GM18907 (cell line): ENCODE results near the gene KANK2.

ENCODE experiments used
- ATAC-seq: cut with Tn5 transposase; IDR thresholded peaks from one replicate; pipeline ENCODE4 v1.9.1; 2021; ENCODE audit warnings: mild to moderate bottlenecking, moderate library complexity; ENCODE audit not compliant: unreplicated experiment

Gene KANK2

DNA sequence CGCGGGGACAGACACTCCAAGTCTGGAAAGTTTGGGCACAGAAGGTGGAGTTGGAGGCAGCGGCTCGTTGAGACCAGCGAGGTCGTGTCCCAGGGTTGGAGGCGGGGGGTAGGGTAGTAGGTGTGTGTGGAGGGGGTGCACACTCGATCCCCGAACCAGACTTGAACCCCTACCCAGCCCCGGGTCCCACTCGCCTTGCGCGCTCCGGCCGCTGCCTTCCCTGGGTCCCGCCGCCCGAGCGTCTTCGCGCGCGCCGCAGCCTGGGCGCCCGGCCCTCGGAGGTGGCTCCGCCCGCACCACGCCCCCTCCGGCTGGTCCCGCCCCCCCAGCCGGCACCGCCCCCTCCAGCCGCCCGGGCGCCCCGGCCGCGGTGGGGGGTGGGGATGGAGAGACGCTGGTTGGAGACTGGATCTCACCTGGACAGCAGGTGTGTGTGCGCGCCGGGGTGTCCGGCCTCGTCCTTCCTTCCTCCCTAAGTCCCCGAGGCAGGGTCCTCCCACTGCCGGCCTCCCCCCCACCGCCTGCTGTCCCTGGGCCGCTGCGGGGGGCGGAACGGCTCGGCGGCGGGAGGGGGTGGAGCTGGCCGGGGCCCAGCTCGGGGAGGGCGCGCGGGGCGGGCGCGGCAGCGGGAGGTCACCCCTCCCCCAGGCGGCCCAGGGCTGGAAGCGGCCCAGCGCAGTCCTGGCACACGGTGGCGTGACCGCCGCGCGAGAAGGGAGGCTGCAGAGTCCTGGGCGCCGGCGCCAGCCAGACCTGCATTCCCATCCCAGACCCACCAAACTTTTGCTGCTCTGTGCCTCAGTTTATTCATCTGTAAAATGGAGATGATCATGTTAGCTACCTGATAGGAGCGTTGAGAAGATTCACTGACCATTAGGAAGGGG is at the start of gene KANK2:
KANK2 (minus strand) TSS at position 255 of the 884 bp plus-strand sequence. CDS start 3,034 bp downstream, outside the sequence.
- ATAC-seq, result peak; percentile 72

DNA sequence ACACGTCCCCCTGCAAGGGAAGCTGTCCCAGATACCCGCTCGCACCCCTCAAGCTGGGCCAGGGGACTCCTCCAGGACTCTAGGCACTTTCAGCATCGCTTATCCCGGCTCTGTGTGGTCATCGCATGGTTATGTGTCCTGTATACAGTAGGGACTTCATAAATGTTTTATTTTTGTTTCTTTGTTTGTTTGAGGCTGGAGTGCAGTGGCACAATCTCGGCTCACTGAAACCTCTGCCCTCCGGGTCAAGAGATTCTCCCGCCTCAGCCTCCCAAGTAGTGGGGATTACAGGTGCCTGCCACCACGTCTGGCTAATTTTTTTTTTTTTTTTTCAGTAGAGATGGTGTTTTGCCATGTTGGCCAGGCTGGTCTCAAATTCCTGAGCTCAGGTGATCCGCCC is 49.6 kb upstream of the KANK2 start:
- no peak for ATAC-seq

DNA sequence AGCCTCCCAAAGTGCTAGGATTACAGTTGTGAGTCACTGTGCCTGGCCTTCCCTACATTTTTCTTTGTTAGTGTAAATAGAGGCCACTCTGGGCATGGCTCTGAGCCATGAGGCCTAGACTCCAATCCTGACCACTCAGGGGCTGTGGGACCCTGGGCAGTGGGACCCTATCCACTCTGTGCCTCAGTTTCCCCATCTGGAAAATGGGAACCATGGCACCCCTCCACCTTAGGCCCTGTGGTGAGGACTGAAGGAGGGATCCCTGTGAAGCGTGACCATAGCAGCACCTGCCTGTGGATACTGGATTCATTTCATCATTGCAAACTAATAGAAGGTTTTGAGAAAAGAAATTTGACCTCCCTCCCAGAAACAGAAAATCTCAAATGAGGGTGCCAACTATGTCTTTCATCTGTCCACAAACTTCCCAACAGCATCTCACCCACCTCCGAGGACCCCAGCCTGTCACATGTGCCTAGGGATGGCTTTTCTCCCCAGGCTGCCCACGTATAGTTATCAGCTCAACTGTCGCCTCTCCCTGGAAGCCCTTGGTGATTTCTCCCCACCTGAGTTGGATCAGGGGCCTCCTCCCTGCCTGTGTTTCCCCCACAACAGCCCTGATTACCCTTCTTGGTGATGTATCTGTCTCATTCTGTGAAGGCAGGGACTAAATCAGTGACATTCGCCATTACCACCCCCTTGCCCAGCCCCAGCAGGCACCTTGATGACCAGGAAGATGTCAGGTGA is 47.7 kb upstream of the KANK2 start:
- no peak for ATAC-seq

DNA sequence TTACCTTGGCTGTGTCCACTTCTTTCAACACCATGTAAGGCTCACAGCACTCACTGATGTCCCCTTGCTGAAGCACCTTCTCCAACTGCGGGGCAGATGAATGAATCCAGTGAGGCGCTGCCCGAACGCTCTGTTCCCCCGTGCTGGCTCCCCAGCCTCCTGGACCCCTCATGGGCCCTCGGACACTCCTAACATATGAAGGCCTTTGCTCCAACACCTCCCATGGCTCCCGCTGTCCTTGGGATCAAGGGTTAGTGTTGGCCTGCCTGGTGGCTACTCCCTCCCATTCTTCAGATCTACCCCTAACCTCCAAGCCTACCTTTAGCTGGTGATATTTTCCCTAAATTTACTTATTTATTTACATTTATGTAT is 46.4 kb upstream of the KANK2 start:
- no peak for ATAC-seq

DNA sequence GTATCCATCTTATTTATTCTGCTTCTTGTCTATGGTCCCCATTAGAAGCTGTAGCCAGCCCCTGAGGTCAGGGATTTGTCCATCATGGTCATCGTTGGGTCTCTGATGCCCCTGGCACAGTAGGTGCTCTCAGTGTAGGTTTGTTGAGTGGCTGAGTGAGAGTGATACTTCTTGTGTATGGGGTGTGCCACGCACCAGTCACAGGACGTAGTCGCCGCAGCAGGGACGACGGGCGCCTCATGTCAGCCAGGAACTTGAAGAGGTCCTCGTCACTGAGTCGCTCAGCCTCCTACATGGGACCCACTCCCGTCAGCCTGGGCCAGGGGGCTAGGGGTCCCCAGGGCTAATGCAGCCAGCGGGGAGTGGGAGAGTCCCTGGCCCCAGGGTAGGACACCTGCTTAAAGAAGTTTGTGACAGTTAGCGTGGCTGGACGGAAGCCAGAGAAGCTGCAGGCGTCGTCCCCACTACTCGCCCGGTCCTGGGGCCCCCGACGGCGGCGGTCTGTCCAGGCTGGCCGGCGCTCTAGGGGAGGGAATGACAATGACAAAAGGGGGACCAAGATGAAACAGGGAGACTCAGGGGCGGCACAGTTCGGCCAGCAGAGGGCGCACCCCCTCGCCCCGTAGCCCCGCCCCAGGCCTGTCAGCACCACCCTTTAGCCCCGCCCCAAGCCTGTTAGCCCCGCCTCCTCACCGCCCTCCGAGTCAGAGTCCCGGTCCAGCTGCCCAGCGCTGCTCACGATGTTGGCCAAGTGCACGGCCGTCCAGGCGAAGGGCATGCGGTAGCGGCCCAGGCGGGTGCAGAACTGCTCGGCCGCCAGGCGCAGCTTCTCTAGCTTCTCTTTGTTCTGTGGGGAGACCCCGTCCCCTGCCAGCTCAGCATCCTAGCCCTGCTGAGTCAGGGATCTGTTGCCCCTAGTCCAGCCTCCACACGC is 45.8 kb upstream of the KANK2 start:
- ATAC-seq, result no peak

DNA sequence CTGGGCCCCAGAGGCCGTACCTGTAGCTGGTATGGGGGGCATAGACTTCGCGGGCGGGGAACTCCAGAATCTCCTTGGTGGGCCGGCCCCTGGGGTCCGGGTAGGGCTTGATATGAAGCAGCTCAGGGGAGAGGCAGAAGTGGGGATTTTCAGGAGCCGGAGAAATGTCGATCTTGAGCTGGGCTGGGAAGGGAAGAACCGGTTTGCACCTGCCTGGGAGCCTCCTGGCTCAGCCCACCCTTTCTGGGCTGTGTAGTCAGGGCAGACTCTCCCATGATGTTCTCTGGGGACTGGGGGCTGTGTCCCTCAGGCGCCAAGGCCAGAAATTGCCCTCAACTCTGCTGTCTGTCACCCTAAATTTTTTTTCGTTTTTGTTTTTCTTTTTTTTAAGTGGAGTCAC is 44.7 kb upstream of the KANK2 start:
- ATAC-seq, result no peak

DNA sequence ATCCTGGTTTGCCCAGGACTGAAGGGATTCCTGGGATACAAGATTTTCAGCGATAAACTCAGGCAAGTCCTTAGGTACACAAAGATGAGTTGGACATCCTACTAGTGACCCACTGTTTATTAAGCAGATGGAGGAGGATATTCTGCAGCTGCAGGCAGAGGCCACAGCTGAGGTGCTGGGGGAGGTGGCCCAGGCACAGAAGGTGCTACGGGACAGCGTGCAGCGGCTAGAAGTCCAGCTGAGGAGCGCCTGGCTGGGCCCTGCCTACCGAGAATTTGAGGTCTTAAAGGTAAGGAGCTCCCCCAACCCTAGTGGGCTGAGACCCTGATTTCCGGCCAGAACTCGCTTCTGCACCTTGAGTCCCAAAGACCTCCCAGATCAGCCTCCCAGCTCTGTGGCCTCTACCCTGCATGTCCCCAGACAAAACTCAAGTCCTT is 42.7 kb upstream of the KANK2 start:
- no peak for ATAC-seq

DNA sequence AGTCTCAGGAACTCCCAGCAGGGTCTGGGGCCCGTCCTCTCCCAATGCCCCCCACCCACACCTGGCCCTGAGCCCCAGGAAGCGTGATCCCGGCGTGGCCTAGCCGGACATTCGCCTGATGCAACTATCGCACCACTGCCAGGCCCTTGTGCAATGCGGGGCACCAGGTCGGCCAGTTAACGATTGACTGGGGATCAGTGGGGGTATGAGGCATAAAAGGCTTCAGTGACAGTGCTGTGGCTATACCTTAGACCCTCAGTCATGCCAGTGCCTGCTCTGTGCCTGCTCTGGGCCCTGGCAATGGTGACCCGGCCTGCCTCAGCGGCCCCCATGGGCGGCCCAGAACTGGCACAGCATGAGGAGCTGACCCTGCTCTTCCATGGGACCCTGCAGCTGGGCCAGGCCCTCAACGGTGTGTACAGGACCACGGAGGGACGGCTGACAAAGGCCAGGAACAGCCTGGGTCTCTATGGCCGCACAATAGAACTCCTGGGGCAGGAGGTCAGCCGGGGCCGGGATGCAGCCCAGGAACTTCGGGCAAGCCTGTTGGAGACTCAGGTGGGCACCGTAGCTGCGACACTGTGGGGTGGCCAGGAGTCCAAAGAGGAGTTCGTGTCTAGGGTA is 42.1 kb upstream of the KANK2 start, which contains the start of gene ANGPTL8:
ANGPTL8 (plus strand) TSS at position 243 of the 624 bp plus-strand sequence; CDS start at position 262, 19 bp downstream.
- no peak for ATAC-seq

DNA sequence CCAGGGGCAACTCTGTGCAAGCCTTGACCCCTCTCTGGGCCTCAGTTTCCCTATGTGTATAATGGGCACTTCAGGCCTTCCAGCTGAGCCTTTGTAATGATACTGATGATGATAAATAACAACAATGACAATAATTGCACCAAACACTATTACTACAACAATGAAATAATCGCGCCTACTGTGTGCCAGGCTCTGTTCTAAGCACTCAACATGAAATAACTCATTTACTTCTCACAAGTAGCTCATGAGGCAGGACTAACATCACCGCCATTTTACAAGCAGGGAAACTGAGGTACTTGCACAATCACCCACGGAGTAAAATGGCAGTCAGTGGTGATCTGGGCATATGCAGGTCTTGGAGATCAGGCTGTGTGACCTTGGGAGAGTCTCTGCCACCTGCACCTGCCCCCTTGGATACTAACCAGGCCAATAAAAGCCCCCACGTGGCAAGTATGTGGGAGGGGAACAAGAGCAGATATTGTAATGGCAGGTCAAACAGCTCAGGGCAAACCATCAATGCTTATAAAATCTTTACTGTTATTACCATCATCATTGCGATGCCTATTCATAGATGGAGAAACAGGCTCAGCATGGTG is 41.5 kb upstream of the KANK2 start:
- no peak for ATAC-seq

DNA sequence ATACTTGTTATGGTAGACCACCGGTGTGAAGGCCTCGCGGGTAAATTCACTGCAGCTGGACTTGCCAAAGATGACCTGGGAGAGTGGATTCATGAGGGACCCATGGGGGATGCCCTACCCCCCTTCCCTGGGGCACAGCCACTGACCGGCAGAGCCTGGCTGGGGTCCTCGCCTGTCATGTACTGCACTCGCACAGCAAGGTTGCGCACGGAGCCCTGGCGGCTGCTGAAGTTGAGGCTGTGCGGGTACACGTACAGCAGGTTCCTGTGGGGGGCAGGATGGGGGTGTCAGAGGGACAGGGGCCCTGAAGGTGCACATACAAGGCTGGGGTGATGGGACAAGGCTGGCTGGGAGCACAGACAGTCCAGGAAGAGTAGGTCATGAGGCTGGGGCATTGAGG is 40.7 kb upstream of the KANK2 start:
- ATAC-seq, result no peak

DNA sequence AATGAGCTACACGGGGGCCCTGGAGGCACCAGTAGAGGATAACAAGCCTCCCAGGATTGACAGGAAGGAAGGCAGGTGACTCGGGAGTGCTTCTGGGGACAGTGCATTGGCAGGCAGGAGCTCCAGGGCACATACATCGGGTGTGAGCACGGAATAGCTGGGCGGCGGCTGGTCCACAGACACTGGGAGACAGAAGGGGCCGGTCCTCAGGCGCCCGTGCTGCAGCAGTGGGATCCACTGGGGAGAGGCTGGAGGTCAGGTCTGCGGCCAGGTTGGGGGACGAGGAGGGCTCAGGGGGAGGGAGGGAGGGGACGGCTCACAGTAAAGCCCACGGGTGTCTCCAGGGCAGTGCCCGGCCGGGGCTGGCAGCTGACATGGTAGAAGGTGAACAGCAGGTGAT is 40.0 kb upstream of the KANK2 start:
- ATAC-seq, result no peak

DNA sequence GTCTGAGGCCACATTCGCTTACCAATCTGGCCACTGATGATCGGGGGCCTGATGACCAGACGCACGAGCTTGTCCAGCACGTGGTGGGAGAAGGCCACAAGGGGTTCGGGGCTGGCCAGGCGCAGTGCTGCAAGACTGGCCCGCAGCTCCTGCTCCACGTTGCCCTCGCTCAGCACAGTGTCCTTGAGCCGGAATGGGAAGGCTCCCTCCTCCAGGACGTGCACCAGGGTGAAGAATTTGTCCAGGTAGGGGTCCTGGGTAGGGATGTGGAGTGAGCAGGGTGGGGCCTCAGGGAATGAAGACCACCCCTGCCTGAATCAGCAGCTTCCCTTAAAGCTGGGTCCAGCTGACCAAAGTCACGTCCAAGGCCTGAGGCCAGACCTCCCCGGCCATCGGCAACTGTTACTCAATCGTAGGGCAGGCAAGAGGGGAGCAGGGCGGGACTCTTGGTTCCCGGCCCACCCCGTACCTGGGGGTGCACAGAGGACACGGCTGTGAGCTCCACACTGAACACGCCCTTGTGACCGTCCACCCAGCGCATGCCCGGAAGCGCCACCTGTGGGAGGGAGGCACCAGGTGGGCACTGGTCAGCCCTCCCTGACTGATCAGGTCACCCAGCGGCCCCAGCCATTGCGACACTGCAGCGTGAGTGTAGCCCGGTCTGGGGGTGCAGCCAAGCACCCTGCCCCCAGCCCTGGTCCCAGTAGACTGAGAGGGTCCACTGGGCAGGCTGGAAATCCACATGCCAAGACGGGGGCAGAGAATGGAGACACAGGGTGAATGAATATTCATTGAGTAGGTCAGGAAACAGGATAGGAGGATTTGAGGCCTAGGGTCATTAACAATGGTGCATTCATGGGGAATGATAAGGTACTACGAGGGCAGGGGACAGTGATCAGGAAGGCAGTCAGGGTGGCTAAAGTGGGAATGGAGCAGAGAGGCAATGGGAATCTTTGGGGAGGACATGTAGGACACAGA is 39.3 kb upstream of the KANK2 start:
- ATAC-seq, result no peak

DNA sequence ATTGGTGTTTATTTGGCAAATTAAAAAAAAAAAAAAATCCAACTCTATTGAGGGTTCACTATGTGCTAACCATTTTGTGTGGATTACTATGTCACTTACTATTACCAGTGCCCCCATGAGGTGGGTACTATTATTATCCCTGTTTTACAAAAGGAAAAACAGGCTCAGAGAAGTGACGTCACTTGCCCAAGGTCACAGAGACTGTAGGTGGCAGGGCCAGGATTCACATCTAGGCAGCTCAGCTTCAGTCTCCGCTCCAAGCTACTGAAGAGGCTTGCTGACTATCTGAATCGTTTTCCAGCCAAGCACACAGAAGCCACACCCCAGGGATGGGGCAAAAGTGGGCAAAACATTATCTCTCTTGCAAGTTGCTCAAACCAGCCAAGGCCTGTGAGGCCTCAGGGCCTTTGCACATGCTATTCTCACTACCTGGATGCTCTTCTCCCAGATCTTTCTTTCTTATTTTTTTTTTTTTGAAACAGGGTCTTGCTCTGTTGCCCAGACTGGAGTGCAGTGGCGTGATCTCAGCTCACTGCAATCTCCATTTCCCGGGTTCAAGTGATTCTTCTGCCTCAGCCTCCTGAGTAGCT is 37.2 kb upstream of the KANK2 start:
- no peak for ATAC-seq

DNA sequence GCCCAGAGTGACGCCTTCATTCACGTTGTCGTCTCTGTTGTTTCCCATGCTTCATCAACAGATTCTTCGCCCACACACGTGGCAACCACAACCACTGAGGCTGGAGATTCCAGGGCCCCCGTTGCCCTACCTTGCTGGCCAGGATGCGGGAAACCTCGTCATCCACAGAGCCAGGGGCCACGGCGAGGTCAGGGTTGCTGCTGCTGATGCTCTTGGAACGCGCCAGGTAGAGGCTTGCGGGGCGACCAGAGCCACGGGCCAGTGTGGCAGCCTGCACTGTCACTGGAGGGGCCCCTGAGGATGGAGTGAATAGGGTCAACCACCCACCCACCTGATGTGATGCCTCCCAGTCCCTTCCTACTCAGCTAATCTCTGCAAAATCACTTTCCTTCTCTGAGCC is 35.7 kb upstream of the KANK2 start:
- no peak for ATAC-seq

DNA sequence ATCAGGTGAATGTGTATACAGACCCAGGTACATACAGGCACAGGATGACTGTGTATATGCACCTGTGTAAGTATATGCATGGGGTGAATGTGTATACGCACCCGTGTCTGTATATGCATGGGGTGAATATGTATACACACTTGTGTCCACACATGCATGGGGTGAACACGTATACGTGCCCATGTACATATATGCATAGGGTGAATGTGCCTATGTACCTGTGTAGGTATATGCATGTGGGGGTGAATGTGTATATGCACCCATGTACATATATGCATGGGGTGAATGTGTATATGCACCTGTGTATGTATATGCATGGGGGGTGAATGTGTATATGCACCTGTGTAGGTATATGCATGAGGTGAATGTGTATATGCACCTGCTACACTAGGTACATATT is 35.2 kb upstream of the KANK2 start:
- ATAC-seq, result no peak

DNA sequence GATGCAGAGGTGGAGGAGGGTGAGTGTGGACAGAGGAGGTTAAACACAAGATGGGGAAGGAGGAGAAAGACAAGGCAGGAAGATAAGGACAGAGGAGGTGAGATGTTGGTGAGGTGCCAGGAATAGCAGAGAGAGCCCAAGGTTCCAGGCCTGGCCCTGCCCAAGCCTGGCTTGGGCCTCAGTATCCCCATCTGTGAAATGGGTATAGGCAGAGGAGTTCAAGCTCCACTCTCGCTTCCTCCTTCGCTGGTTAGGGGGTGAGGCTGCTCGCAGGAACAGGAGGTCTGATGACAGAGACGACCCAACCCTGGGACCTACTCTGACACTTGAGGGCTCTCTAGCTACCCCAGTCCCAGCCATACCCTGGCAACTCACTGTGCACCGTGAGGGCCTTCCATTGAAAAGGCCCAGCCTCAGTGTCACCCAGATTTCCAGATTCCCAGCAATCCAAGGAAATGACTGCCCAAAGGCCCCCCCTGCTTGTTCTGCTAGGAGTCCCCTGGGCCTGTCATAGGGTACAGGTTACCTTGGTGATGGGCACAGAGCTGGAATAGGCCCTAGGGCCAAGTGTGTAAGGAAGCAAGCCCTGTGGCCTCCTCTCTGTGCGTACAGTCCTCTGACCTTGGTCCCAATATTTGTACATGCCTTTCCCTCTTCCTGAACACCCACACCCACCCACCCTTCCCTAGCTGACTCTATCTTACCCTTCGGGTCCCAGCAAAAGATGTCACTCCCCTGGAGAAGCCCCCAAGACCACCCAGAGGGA is 33.5 kb upstream of the KANK2 start:
- ATAC-seq, result no peak

DNA sequence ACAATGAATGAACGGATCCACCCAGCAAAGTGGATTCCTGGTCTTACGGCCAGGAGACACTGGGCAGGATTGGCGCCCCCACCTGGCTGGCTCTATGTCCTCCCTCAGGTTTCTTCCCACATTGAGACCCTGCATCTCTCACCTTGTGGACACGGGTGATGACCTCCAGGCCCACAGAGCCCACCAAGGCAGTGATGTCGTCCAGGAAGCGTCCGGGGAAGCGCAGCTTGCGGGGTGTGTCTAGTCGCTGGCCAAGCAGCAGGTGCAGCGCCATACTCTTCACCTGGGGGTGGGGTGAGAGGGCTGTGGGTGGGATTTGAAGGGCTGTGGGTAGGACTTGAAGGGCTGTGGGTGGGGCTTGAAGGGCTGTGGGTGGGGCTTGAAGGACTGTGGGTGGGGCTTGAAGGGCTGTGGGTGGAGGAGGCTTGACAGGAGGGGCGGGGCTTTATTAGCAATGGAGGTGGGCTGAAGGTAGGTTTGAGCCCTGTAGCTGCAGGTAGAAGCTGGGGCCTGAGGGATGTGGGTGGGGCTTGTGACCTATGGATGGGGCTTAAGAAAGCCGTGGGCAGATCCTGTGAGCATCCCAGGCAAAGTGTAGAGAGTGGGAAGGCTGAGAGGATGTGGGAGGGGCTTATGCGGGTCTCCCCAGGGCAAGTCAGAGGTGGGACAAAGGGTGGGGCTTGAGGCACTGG is 30.0 kb upstream of the KANK2 start:
- no peak for ATAC-seq
